Loucy (cell line): ENCODE data around the gene EMP1.

ENCODE experiments used
- H2AFZ ChIP-seq: fragments of 200-600 bp; sonication (generic); 2 replicates; pipeline ENCODE4 v1.6.0; 2016; ENCODE audit warnings: antibody characterized with exemption, mild to moderate bottlenecking, low read length, moderate library complexity
- H3F3A ChIP-seq: fragments of 200-600 bp; 2 replicates; pipeline ENCODE4 v1.6.0; 2016; ENCODE audit warnings: antibody characterized with exemption, low read depth, mild to moderate bottlenecking
- H3K27me3 ChIP-seq: fragments of 200-600 bp; sonication (generic); 2 replicates; pipeline ENCODE4 v1.6.1; 2014; ENCODE audit warnings: low read length, mild to moderate bottlenecking; ENCODE audit not compliant: insufficient read depth, poor library complexity, severe bottlenecking
- H3K36me3 ChIP-seq: fragments of 200-600 bp; sonication (generic); 2 replicates; pipeline ENCODE4 v1.6.1; 2016; ENCODE audit warnings: low read length; ENCODE audit not compliant: insufficient read depth
- H3K4me1 ChIP-seq: fragments of 200-600 bp; sonication (generic); 2 replicates; pipeline ENCODE4 v1.5.1; 2014; ENCODE audit warnings: low read length, mild to moderate bottlenecking; ENCODE audit not compliant: insufficient read depth, poor library complexity, severe bottlenecking
- H3K4me2 ChIP-seq: fragments of 200-600 bp; sonication (generic); 2 replicates; pipeline ENCODE4 v1.6.0; 2014; ENCODE audit warnings: antibody characterized with exemption, low read length, low read depth, mild to moderate bottlenecking; ENCODE audit not compliant: poor library complexity, severe bottlenecking
- H3K4me3 ChIP-seq: fragments of 200-600 bp; sonication (generic); 2 replicates; pipeline ENCODE4 v1.5.1; 2014; ENCODE audit warnings: low read length, mild to moderate bottlenecking, mixed read lengths; ENCODE audit not compliant: poor library complexity, severe bottlenecking
- H3K79me2 ChIP-seq: fragments of 200-600 bp; sonication (generic); 2 replicates; pipeline ENCODE4 v1.6.1; 2014; ENCODE audit warnings: low read length; ENCODE audit not compliant: insufficient read depth
- H3K9ac ChIP-seq: fragments of 200-600 bp; sonication (generic); 2 replicates; pipeline ENCODE4 v1.6.0; 2014; ENCODE audit warnings: mild to moderate bottlenecking, low read depth, low read length, moderate library complexity; ENCODE audit not compliant: poor library complexity, severe bottlenecking
- H3K9me2 ChIP-seq: fragments of 200-600 bp; sonication (generic); replicated peaks from 2 replicates; pipeline ENCODE4 v1.6.1; 2016; ENCODE audit warnings: low read depth, low read length, mixed read lengths
- H3K9me3 ChIP-seq: fragments of 200-600 bp; sonication (generic); 2 replicates; pipeline ENCODE4 v1.6.1; 2014; ENCODE audit warnings: mild to moderate bottlenecking, antibody characterized with exemption, low read length, low read depth; ENCODE audit not compliant: insufficient read depth
- H4K20me1 ChIP-seq: fragments of 200-600 bp; sonication (generic); 2 replicates; pipeline ENCODE4 v1.6.0; 2014; ENCODE audit warnings: antibody characterized with exemption, low read length, mild to moderate bottlenecking; ENCODE audit not compliant: insufficient read depth, poor library complexity, severe bottlenecking
- EZH2phosphoT487 ChIP-seq: fragments of 200-600 bp; IDR thresholded peaks from 2 replicates; pipeline ENCODE4 v1.6.1; 2018; ENCODE audit warnings: antibody characterized with exemption, mild to moderate bottlenecking, moderate library complexity, borderline replicate concordance
- TF ChIP-seq, protein P1 (sequence below): fragments of 200-600 bp; sonication (generic); conservative IDR thresholded peaks from 2 replicates; pipeline ENCODE4 v1.5.1; 2014; ENCODE audit warnings: mild to moderate bottlenecking, antibody characterized with exemption, low read length

Gene EMP1

DNA sequence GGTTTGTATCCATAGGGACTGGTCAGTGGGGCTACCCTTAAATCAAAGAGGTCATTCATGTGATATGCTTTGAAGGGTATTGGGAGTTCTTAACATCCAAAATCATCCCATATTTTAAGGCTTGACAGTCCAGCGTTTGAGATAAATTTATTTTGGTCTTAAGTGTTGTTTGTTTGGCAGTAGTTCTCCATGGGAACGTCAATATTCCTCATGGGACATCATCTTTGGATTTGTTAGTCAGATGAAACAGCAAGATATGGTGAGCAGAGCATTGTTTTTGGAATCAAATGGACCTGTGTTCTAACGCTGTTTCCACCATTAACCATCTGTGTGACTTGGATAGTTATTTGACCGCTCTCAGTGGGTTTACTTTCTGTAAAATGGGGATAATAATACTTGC is 47.1 kb upstream of the EMP1 start:
- peaks cover 52% of the 10 kb centered on the region for H3K4me1 ChIP-seq
- peaks cover 7% of the 10 kb centered on the region; the same call in 1 of the 2 replicates for H3F3A ChIP-seq
- no peaks in the 10 kb centered on the region for H3K36me3 ChIP-seq
- H3K9ac ChIP-seq: no peak overlapping the region
- no peaks in the 10 kb centered on the region for H3K9me3 ChIP-seq
- no peaks in the 10 kb centered on the region for H3K9me2 ChIP-seq
- no peaks in the 10 kb centered on the region for H3K27me3 ChIP-seq
- no peak overlapping the region for H3K4me3 ChIP-seq
- no peaks in the 10 kb centered on the region for H4K20me1 ChIP-seq
- TF ChIP-seq, protein P1, sequence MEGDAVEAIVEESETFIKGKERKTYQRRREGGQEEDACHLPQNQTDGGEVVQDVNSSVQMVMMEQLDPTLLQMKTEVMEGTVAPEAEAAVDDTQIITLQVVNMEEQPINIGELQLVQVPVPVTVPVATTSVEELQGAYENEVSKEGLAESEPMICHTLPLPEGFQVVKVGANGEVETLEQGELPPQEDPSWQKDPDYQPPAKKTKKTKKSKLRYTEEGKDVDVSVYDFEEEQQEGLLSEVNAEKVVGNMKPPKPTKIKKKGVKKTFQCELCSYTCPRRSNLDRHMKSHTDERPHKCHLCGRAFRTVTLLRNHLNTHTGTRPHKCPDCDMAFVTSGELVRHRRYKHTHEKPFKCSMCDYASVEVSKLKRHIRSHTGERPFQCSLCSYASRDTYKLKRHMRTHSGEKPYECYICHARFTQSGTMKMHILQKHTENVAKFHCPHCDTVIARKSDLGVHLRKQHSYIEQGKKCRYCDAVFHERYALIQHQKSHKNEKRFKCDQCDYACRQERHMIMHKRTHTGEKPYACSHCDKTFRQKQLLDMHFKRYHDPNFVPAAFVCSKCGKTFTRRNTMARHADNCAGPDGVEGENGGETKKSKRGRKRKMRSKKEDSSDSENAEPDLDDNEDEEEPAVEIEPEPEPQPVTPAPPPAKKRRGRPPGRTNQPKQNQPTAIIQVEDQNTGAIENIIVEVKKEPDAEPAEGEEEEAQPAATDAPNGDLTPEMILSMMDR: no peak
- TF ChIP-seq EZH2phosphoT487: no peak
- no peak overlapping the region for H2AFZ ChIP-seq
- H3K79me2 ChIP-seq: no peaks in the 10 kb centered on the region
- no peak overlapping the region for H3K4me2 ChIP-seq

DNA sequence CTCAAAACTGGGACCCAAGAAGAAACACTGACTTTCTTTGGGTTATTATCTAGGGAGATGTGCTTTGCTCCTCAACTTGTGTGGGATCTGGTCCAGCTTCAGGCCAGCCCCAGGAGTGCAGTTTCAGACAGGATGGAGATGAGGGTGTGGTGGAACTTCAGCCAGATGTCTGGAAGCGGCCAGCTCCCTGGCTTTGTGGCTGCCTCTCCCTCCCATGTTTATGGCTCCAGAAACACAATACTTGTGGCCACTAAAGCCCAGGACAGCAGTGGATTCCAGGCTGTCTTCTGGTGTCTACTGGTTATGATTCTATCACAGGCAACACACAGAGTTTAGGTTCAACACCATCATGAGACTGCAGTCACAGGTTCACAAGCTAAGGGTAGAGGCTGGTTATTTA is 44.2 kb upstream of the EMP1 start:
- H4K20me1 ChIP-seq: no peaks in the 10 kb centered on the region
- no peaks in the 10 kb centered on the region for H3K27me3 ChIP-seq
- H3K4me1 ChIP-seq: peaks cover 49% of the 10 kb centered on the region
- no peak overlapping the region for H2AFZ ChIP-seq
- H3K9me3 ChIP-seq: no peaks in the 10 kb centered on the region
- no peak overlapping the region for H3K9ac ChIP-seq
- peaks cover 7% of the 10 kb centered on the region; the same call in 1 of the 2 replicates for H3F3A ChIP-seq
- no peaks in the 10 kb centered on the region for H3K36me3 ChIP-seq
- H3K4me2 ChIP-seq: no peak overlapping the region
- no peaks in the 10 kb centered on the region for H3K9me2 ChIP-seq
- TF ChIP-seq, protein P1: no peak
- TF ChIP-seq EZH2phosphoT487: no peak
- no peak overlapping the region for H3K4me3 ChIP-seq
- H3K79me2 ChIP-seq: no peaks in the 10 kb centered on the region

GRCh38 chr12:13152756-13153155 is 43.8 kb upstream of the EMP1 start:
- H3K79me2 ChIP-seq: no peaks in the 10 kb centered on the region
- no peaks in the 10 kb centered on the region for H3K9me3 ChIP-seq
- no peak overlapping the region for H3K9ac ChIP-seq
- no peaks in the 10 kb centered on the region for H4K20me1 ChIP-seq
- H3K36me3 ChIP-seq: no peaks in the 10 kb centered on the region
- H3F3A ChIP-seq: peaks cover 7% of the 10 kb centered on the region; the same call in 1 of the 2 replicates
- no peaks in the 10 kb centered on the region for H3K27me3 ChIP-seq
- H3K9me2 ChIP-seq: no peaks in the 10 kb centered on the region
- H3K4me1 ChIP-seq: peaks cover 44% of the 10 kb centered on the region
- TF ChIP-seq, protein P1: no peak
- no peak for TF ChIP-seq EZH2phosphoT487
- no peak overlapping the region for H3K4me3 ChIP-seq
- H3K4me2 ChIP-seq: no peak overlapping the region
- H2AFZ ChIP-seq: no peak overlapping the region
